Kidney capillary endothelial cell (primary cell): ENCODE data around the gene PITRM1.

Experiments used
- DNase-seq: peaks from one replicate; pipeline ENCODE4 v3.0.0-alpha.2; 2018; ENCODE audit warnings: low spot score

PITRM1 gene

DNA sequence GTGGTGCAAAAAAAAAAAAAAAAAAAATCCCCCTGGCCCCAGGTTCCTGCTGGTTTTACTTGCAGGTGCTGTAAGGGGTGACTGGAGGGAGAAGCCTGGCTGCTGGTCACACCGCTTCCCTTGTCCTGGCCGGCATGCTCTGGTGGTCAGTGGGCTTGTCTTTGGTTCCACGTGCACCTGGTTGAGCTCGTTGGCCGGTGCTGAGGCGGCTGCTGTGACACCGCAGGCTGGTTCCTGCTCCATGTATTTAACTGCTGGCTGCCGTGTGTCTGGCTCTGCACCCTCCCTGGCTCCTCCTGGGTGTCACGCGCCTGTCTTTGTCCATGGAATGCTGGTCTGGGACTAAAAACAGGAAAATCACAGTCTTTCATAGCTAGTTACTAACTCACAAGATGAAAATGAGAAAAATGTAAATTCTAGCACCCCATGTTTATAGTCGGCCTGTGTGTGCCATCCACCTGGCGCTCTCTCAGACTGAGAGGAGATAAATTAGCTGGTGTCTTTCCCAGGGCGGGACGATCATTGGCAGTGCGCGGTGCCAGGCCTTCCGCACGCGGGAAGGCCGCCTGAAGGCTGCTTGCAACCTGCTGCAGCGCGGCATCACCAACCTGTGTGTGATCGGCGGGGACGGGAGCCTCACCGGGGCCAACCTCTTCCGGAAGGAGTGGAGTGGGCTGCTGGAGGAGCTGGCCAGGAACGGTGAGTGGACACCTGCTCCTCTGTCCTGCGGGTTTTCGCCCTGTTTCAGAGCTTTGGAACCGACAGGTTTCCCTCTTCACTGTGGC is 71.5 kb downstream of the PITRM1 start:
- no peak for DNase-seq

DNA sequence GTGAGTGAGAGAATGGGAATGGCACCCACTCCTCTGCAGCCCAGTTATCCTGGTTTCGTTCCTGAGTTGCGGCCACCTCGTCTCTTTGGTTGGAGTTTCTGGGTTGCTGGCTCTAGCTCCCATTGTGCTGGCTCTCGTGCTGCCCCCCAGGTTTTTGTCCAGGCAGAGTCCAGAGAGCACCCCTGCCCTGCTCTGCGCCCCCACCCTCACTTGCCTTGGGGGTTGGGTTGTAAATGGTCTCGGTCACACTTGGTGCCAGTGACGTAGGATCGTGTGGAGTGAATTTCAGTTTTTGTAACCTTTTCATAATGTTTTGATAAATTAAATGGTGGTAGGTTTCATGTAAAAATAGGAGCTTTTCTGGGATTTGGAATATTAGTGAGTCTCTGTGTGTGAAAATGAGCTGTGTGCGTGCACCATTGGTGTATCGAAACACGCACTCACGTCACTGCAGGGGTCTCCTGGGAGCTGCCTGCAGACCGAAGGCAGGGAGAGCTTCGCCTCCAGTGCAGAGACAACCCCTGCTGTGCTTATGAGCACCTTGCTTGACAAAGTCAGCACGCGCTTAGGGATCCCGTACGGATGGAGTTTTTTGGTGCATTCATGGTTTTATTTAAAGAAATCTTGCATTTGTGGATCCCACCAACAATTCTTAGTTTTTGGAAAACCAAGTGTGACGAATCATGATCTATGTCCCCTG is 72.3 kb downstream of the PITRM1 start:
- DNase-seq: no peak

DNA sequence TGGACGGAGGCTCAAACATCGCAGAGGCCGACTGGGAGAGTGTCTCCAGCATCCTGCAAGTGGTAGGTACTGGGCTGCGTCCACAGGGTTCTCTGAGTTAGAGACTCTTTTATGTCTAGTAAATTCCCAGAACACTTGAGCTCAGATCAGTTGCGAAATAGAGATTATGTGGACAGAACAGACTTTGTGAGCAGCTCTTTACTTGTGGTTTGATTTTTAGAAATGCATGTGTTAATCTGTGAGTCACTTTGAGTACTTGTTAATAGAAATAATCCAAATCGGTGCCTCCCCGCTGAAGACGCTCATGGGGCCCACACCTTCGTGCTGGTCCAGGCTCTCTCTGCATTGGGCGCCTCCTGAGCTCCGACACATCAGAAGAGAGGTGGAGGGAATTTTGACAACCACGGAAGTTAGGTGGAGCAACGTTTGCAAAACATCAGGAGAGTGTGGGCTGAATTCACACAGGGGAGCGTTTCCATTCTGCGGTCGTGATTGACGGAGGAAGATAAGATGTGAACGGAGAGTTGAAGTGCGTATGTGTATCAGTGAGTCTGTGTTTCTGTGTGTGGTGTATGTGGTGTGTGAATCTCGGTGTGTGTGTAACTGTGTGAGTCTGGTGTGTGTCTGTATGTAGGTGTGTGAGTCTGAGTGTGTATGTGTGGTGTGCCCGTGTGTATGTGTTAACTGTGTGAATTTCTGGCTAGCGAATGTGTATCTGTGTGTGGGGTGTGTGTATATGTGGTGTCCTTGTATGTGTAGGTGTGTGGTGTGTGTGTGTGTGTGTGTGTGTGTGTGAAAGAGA is 73.1 kb downstream of the PITRM1 start:
- DNase-seq: no peak

GRCh38 chr10:3098689-3099088 is 73.9 kb downstream of the PITRM1 start:
- no peak for DNase-seq

GRCh38 chr10:3097160-3097559 is 75.4 kb downstream of the PITRM1 start:
- DNase-seq: no peak

GRCh38 chr10:3096149-3096548 is 76.4 kb downstream of the PITRM1 start:
- DNase-seq: no peak

GRCh38 chr10:3095373-3096139 is 77.0 kb downstream of the PITRM1 start:
- peak; percentile 99 for DNase-seq

DNA sequence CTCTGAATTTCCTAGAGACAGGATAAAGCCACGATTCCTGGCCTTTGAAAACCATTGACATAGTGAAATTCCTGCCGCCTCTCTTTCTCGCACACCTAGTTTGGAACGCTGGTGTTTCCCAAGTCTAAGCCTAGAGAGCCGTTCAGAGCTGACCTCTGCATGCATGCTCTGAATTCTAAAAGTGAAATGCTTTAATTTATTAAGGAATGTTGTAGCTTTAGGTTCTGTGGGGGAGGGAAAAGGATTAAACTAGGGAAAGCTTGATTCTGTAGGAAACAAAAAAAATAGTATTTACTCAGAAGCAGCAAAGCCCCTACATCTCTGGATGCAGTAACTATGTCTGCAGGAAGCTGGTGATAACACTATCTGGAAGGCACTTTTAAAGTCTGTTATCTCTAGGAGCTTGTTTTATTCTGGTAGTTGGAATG is 78.0 kb downstream of the PITRM1 start:
- DNase-seq: peak; percentile 25

DNA sequence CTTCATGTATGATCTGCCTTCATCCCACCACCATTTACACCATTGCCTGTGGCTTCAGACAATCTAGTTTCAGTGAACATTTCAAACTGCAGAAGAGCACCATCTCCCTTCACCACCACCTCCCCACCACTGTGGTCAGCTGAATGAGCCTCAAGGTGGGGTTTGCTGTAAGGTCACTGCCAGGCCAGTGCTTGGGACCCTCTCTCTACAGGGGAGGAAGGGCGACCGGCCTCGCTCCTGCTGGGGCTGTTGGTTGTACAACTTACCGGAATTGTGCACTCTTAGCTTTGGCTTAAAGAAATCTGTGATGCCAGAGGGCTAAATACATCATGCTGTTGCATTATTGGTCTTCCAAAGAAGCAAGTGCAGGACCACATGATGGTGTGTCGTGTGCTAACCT is 78.6 kb downstream of the PITRM1 start:
- DNase-seq: no peak

- DNase-seq: no peak
Measured at GRCh38 chr10:3091921-3092320, 80.7 kb downstream of the PITRM1 start.

- peak; percentile 83 for DNase-seq
Measured at GRCh38 chr10:3090914-3091787, 81.4 kb downstream of the PITRM1 start.

DNA sequence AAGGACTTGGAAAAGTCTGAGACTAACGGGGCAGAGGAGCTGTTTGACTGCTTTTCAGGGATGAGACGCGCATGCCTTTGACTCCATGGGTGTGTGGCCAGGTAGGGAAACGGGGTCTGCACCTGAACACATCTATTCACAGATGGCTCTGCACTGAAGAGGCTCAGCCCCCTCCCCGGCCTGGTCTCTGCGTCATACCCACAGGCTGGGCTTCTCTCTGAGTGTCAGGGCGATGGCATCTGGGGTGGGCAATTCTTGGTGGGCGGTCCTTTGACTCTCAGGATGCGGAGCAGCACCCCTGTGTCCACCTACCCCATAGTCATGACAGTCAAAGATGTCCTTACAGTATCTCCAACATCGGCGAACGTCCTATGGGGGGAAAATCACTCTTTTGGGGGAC is 82.2 kb downstream of the PITRM1 start:
- no peak for DNase-seq
